GM12878 (cell line): ENCODE results near the gene LRP1. TPM values are rescaled to one million over a fixed set of nuclear protein-coding genes. Genes with fewer than 3 reads are reported as not detected.

Experiments used
- ATAC-seq: fragments of 200-7000 bp; cut with Tn5 transposase; 3 replicates; pipeline ENCODE4 v1.9.1; 2020; ENCODE audit warnings: mild to moderate bottlenecking, moderate library complexity
- BruUV-seq: library from RNA; stranded (reverse); fragments of 400-500 nt; replicated peaks from 2 replicates; lab custom pipeline; 2021; lab: Mats Ljungman, UMichigan
- CTCF ChIA-PET: fragments of 300-600 bp; sonication (Branson Sonifier 250); formaldehyde crosslinking; extraction: SDS; loops from one replicate; lab custom pipeline; 2021; ENCODE audit warnings: inconsistent platforms; lab: Yijun Ruan, JAX
- POLR2A ChIA-PET: fragments of 350-600 bp; formaldehyde crosslinking; extraction: SDS; loops from one replicate; lab custom pipeline; 2021; ENCODE audit warnings: inconsistent platforms; lab: Charles Lee
- RAD21 ChIA-PET: fragments of 300-600 bp; sonication (Branson Sonifier 250); formaldehyde crosslinking; loops from one replicate; lab custom pipeline; 2023; ENCODE audit warnings: antibody characterized with exemption; ENCODE audit not compliant: unreplicated experiment; lab: Charles Lee
- SMC1A ChIA-PET: fragments of 300-600 bp; sonication (Branson Sonifier 250); formaldehyde crosslinking; loops from one replicate; lab custom pipeline; 2023; ENCODE audit not compliant: unreplicated experiment, uncharacterized antibody; lab: Charles Lee
- DNase-seq: peaks from one replicate; pipeline ENCODE4 v3.0.0-alpha.2; 2011; ENCODE audit warnings: low read depth, low spot score
- FAIRE-seq: peaks from 3 replicates; lab custom pipeline; 2011; peaks lifted over from hg19 to GRCh38; lab: Jason Lieb, UNC
- H2AFZ ChIP-seq: 2 replicates; pipeline ENCODE4 v1.6.0; 2011; ENCODE audit warnings: low read depth, low read length, control low read depth; ENCODE audit not compliant: control insufficient read depth
- H3K27ac ChIP-seq: 2 replicates; pipeline ENCODE4 v1.5.1; 2011; ENCODE audit warnings: control low read depth; ENCODE audit not compliant: control insufficient read depth, insufficient read depth
- H3K27me3 ChIP-seq, 2 experiments: replicated peaks in 1 of 2; 2 replicates each; pipeline versions ENCODE4 v1.6.0 to v1.6.1; 2011; ENCODE audit warnings: low read length in 1 of 2; ENCODE audit not compliant: control insufficient read depth in 2 of 2, insufficient read depth in 2 of 2
- H3K36me3 ChIP-seq, 2 experiments: 2 replicates each; pipeline ENCODE4 v1.5.1; 2011; ENCODE audit warnings: low read length in 1 of 2; ENCODE audit not compliant: control insufficient read depth in 2 of 2, insufficient read depth in 2 of 2
- H3K4me1 ChIP-seq: 2 replicates; pipeline ENCODE4 v1.6.1; 2011; ENCODE audit warnings: mild to moderate bottlenecking, low read length, moderate library complexity, mixed read lengths; ENCODE audit not compliant: control insufficient read depth, insufficient read depth
- H3K4me2 ChIP-seq: 2 replicates; pipeline ENCODE4 v1.6.0; 2011; ENCODE audit warnings: control low read depth; ENCODE audit not compliant: control insufficient read depth, insufficient read depth
- H3K4me3 ChIP-seq: fragments of 200-600 bp; sonication (generic); 2 replicates; pipeline ENCODE4 v1.5.1; 2016
- H3K79me2 ChIP-seq: 2 replicates; pipeline ENCODE4 v1.6.0; 2011; ENCODE audit warnings: low read length; ENCODE audit not compliant: control insufficient read depth, insufficient read depth
- H3K9ac ChIP-seq: 2 replicates; pipeline ENCODE4 v1.8.0; 2011; ENCODE audit warnings: low read length, control low read depth, mixed read lengths; ENCODE audit not compliant: control insufficient read depth, insufficient read depth
- H3K9me3 ChIP-seq: replicated peaks from 3 replicates; pipeline ENCODE4 v1.5.1; 2011; ENCODE audit warnings: mild to moderate bottlenecking, low read length; ENCODE audit not compliant: control insufficient read depth, insufficient read depth
- H4K20me1 ChIP-seq: 2 replicates; pipeline ENCODE4 v1.6.0; 2011; ENCODE audit not compliant: control insufficient read depth, insufficient read depth
- BCLAF1 ChIP-seq: fragments of 450-650 bp; IDR thresholded peaks from 2 replicates; pipeline ENCODE4 v1.6.1; 2017; ENCODE audit warnings: antibody characterized with exemption, mild to moderate bottlenecking, moderate library complexity
- CBX5 ChIP-seq: sonication (generic); IDR thresholded peaks from 2 replicates; pipeline ENCODE4 v1.6.1; 2016; ENCODE audit warnings: low read depth, moderate library complexity, mild to moderate bottlenecking, inconsistent platforms
- CEBPZ ChIP-seq: fragments of 150-350 bp; IDR thresholded peaks from 2 replicates; pipeline ENCODE4 v1.6.1; 2016; ENCODE audit warnings: low read depth, low read length
- HCFC1 ChIP-seq: fragments of 150-350 bp; IDR thresholded peaks from 2 replicates; pipeline ENCODE4 v1.6.1; 2014; ENCODE audit warnings: low read length
- IRF5 ChIP-seq: fragments of 450-650 bp; IDR thresholded peaks from 2 replicates; pipeline ENCODE4 v1.6.1; 2017; ENCODE audit warnings: borderline replicate concordance
- KDM1A ChIP-seq: fragments of 200-600 bp; sonication (generic); IDR thresholded peaks from 2 replicates; pipeline ENCODE4 v1.6.1; 2016; ENCODE audit warnings: borderline replicate concordance
- LARP7 ChIP-seq: fragments of 450-650 bp; IDR thresholded peaks from 2 replicates; pipeline ENCODE4 v1.6.1; 2017; ENCODE audit warnings: mild to moderate bottlenecking
- MEF2A ChIP-seq: IDR thresholded peaks from 2 replicates; pipeline ENCODE4 v1.6.1; 2011; ENCODE audit warnings: low read depth, mild to moderate bottlenecking, low read length, moderate library complexity; ENCODE audit not compliant: insufficient read depth
- NBN ChIP-seq: fragments of 450-650 bp; IDR thresholded peaks from 2 replicates; pipeline ENCODE4 v1.6.1; 2016
- NFYA ChIP-seq: IDR thresholded peaks from 2 replicates; pipeline ENCODE4 v1.6.1; 2011; ENCODE audit warnings: low read depth, mild to moderate bottlenecking, low read length, improper control_type of control experiment, borderline replicate concordance
- SUPT20H ChIP-seq: IDR thresholded peaks from 2 replicates; pipeline ENCODE4 v1.6.1; 2011; ENCODE audit warnings: low read depth, mild to moderate bottlenecking, low read length, moderate library complexity, borderline replicate concordance; ENCODE audit not compliant: control insufficient read depth
- USF2 ChIP-seq: IDR thresholded peaks from 2 replicates; pipeline ENCODE4 v1.6.1; 2011; ENCODE audit warnings: low read depth, low read length, improper control_type of control experiment, borderline replicate concordance
- WGBS: methylation state at CpG from one replicate; pipeline ENCODE4 v1.1.6; 2016; ENCODE audit warnings: low lambda C conversion rate; ENCODE audit not compliant: insufficient replicate concordance, insufficient coverage; ENCODE audit errors: missing lambda C conversion rate; 5-methylcytosine and 5-hydroxymethylcytosine counted together
- in situ Hi-C: fragments of 300-500 bp; cut with MboI; formaldehyde crosslinking; loops from 9 replicates; pipeline ENCODE4 v1.14.3; 2018; ENCODE audit warnings: mixed read lengths
- intact Hi-C: fragments of 100-400 bp; cut with micrococcal nuclease; formaldehyde crosslinking; loops from one replicate; pipeline ENCODE4 v1.14.2; 2022; ENCODE audit not compliant: unreplicated experiment
- polyA plus RNA-seq, 11 experiments: library from polyadenylated mRNA; depleted of rRNA in 4 of 11; unstranded in 6 of 11; stranded (reverse) in 5 of 11; fragments of >200 nt; fragmentation: Nextera tagmentation in 4 of 11; fragmentation: Illumina TruSeq in 1 of 11; extraction: Ambion mirVana in 4 of 11; extraction: Trizol in 1 of 11; gene quantifications; 1 replicate in 1 of 11; 2 replicates in 10 of 11; pipeline versions ENCODE4 v1.2.1 to v1.2.3, GENCODE V29; 2011 to 2016; ENCODE audit warnings: inconsistent platforms in 2 of 11, missing spikeins in 2 of 11, low read depth in 1 of 11
- total RNA-seq, 4 experiments: library from RNA; depleted of rRNA in 3 of 4; stranded (reverse); fragments of >200 nt in 3 of 4; fragmentation: Illumina TruSeq in 1 of 4; extraction: Trizol in 1 of 4; gene quantifications; 2 replicates each; pipeline versions ENCODE4 v1.2.1 to v1.2.3, GENCODE V29; 2013 to 2021

Gene LRP1
- total and polyA plus RNA-seq, 10 of the 15 experiments (the other 5 are each of a cell fraction or from before 2014, with no cell fraction given) = under 0.01 to 1.1 (median 0.20) TPM; not detected in 2

GRCh38 chr12:57209916-57210315, 81.6 kb downstream of the LRP1 start (continued):
- TF ChIP-seq SUPT20H (no peak), IRF5 (no peak)

GRCh38 chr12:57210461-57210860, 82.2 kb downstream of the LRP1 start:
- DNase-seq = no peak
- ChIA-PET POLR2A (no interaction called here), RAD21 (no interaction called here), SMC1A (no interaction called here), CTCF (no interaction called here)
- Histone ChIP-seq H3K9ac (no peak overlapping the region), H3K27ac (no peak overlapping the region), H3K4me1 (peaks cover 2% of the 10 kb centered on the region), H3K4me2 (no peak overlapping the region), H3K9me3 (no peaks in the 10 kb centered on the region), H3K79me2 (no peaks in the 10 kb centered on the region), H2AFZ (no peak overlapping the region), H4K20me1 (no peaks in the 10 kb centered on the region), H3K36me3 (no peaks in the 10 kb centered on the region), H3K27me3 (peaks cover 4 to 5% of the 10 kb centered on the region in 2 experiments; a peak in 3 of 4 replicates), H3K4me3 (no peak overlapping the region)
- in situ Hi-C loops = loop anchor here (5.0 kb wide), 1 partner anchor 37 kb away; no protein-coding TSS in a partner anchor
- 36% methylated on average over 13 of the region's 15 CpGs for WGBS
- BruUV-seq = no TSS peak
- intact Hi-C loops = no loop called here
- FAIRE-seq = no peak
- ATAC-seq = no peak
- no peak for TF ChIP-seq KDM1A
- TF ChIP-seq BCLAF1 = no peak
- no peak for TF ChIP-seq USF2
- no peak for TF ChIP-seq NFYA
- TF ChIP-seq CBX5 = no peak
- TF ChIP-seq CEBPZ = no peak
- TF ChIP-seq NBN = no peak
- no peak for TF ChIP-seq LARP7
- TF ChIP-seq MEF2A = no peak
- TF ChIP-seq HCFC1 = no peak
